ENCODE measurements around the gene ATP5F1D.

The ATP5F1D gene

GRCh38 chr19:1256646-1257474 is 15.3 kb downstream of the ATP5F1D start:
- peak in 1 of 51 donors; percentile 12 for DNase-seq

DNA sequence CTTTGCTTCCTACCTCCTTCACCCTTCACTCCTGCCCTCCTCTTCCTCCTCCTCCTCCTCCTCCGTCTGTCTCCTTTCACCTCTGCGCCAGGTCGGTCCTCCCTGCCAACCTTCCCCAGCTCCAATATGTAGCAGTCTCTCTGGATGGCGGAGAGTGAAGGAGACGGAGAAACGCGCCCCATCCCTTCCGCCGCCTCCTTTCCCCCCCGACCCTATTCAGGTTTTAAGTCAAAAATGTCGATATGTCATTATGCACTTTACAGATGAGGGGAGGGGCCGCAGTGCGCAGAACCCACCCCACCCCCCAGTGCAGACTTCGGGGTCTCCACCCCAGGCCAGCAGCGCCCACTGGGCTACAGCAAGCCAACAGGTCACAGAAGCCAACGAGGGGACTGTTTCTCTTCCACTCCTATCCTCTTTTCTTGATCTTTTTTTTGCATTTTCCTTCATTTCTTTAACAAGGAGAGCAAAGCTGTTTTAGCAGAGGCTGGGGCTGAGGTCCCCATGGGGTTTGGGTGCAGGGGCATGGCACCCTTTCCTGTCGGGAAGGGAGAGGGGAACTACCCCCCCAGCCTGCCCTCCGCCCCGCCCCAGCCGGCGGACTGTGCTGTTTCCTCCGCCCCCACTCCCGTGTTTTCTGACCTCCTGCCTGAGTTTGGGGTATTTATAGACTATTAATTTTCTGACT is 16.1 kb downstream of the ATP5F1D start:
- no peak for DNase-seq

- DNase-seq = no peak
Measured at GRCh38 chr19:1258163-1258492, 16.6 kb downstream of the ATP5F1D start.

GRCh38 chr19:1258707-1259205 is 17.2 kb downstream of the ATP5F1D start:
- DNase-seq = peak in 1 of 51 donors; percentile 33

- DNase-seq = peak in 11 of 51 donors; percentile 21 to 51 (median 38)
Measured at GRCh38 chr19:1259206-1259875, 17.8 kb downstream of the ATP5F1D start.

- DNase-seq = peak in 1 of 51 donors; percentile 44
Measured at GRCh38 chr19:1259876-1260748, 18.6 kb downstream of the ATP5F1D start.

DNA sequence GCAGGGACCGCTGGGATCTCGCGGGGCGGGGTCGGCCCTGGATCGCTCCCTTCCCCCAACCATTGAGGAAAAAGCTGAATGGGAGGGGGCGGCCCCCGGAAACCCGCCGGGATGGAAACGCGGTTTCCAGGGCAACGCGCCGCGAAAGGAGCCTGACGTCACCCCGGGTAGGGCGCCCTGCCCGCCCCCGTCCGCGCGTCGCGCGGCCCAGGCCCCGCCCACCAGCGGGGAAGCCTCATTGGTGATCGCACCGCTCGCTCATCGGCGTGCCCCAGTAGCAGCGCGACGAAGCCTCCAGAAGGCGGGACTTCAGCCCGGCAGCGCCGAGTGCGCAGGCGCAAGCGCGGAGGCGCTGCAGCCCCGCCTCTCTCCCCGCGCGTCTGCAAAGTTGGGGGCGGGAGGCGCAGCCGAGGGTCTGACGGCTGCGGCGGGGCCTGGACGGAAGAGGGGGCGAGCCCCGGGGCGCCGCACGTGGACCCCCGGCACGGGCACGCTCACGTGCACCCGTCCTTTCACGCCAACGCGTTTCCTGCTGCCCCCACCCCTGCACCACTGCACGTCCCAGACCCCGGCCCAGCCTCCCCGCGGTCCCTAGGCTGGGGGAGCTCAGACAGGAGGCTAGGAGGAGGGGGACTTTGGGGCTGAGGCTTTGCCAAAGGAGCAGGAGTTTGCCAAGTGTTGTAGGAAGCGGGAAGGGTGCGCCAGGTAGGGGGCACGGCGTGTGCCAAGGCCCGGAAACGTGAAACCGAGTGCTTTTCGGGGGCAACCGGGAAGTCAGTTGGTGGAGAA is 19.4 kb downstream of the ATP5F1D start:
- DNase-seq = peak; percentile 47 to 97 (median 92)

GRCh38 chr19:1261538-1261797 is 19.9 kb downstream of the ATP5F1D start:
- no peak for DNase-seq

- peak in 29 of 51 donors; percentile 25 to 78 (median 45) for DNase-seq
Measured at GRCh38 chr19:1261798-1262622, 20.5 kb downstream of the ATP5F1D start.

GRCh38 chr19:1262623-1263123 is 21.1 kb downstream of the ATP5F1D start:
- no peak for DNase-seq

- DNase-seq = no peak
Measured at GRCh38 chr19:1263188-1263587, 21.6 kb downstream of the ATP5F1D start.

- DNase-seq = peak in 3 of 51 donors; percentile 22 to 36 (median 28)
Measured at GRCh38 chr19:1264801-1265614, 23.5 kb downstream of the ATP5F1D start.

DNA sequence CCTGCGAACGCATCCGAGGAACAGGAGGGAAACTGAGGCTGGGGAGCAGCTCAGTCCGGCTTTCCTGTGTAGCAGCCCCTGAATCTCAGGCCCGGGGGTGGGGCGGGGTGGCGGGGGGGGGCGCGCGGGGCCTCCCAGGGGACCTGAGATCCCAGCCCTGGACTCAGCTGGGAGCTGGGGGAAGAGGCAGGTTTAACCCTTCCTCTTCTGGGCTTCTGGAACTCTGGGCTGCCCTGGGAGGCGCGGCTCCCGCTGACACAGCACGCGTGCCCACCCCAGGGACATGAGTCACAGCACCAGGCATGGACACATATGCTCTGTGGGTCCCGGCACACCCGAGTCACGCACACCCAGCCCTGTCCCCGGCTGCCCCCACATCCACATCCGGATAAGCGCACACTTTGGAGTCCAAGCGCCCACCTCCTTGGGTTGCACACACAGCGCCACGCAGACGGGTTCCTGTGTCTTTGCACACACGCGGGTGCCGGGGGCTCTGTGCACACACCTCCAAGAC is 24.1 kb downstream of the ATP5F1D start:
- peak in 3 of 51 donors; percentile 37 to 77 (median 47) for DNase-seq

- peak in 43 of 51 donors; percentile 22 to 83 (median 61) for DNase-seq
Measured at GRCh38 chr19:1266129-1266915, 24.8 kb downstream of the ATP5F1D start.

GRCh38 chr19:1266916-1267476 is 25.4 kb downstream of the ATP5F1D start:
- DNase-seq = peak in 47 of 51 donors; percentile 14 to 87 (median 61)

- peak in 11 of 51 donors; percentile 22 to 74 (median 39) for DNase-seq
Measured at GRCh38 chr19:1267477-1268225, 26.1 kb downstream of the ATP5F1D start.

All from hypothalamus (tissue), 51 donors.